Measurements from ENCODE around the gene GPR15. TPM values are rescaled to one million over a fixed set of nuclear protein-coding genes. Genes with fewer than 3 reads are reported as not detected.
A peak's percentile ranks its signal among the peaks of the same experiment; 100 is the strongest.

The GPR15 gene
- total RNA-seq, 2 experiments from 2014 or later, result 1.4 to 2.2 TPM

GRCh38 chr3:98532709-98533571 is 1.2 kb downstream of the GPR15 start:
- CTCF ChIA-PET, result interaction anchor here (0.7 to 1.9 kb wide), 7 partner anchors 7 to 63 kb away, joined by 3 to 7 read pairs (median 4); partner anchors contain the start of gene CLDND1
- Mint-ChIP-seq H3K36me3 (ENCODE audit: low read depth) (peaks cover 31% of the 10 kb centered on the region), H3K9me3 (no peaks in the 10 kb centered on the region), H3K27ac (peak overlapping the region; percentile 76), H3K27me3 (no peaks in the 10 kb centered on the region), H3K4me3 (peak overlapping the region; percentile 54), H3K4me1 (ENCODE audit: low read depth) (peaks cover 39% of the 10 kb centered on the region)
- POLR2A ChIA-PET, result interaction anchor here (0.8 to 13.1 kb wide), 6 partner anchors 9 to 32 kb away, joined by 3 to 204 read pairs (median 5); partner anchors contain the start of gene CLDND1
- intact Hi-C loops (cut with micrococcal nuclease), result no loop called here
- no peak for DNase-seq
- no peak for TF ChIP-seq CTCF (IDR thresholded peaks at IDR 0.05)
- no peak for ATAC-seq

GRCh38 chr3:98534168-98534567 is 2.4 kb downstream of the GPR15 start:
- CTCF ChIA-PET, result interaction anchor here (1.1 to 1.9 kb wide), 2 partner anchors 8 to 13 kb away, joined by 3 to 5 read pairs; no protein-coding TSS in a partner anchor
- Mint-ChIP-seq H3K4me3 (peak overlapping the region; percentile 54), H3K4me1 (ENCODE audit: low read depth) (peaks cover 45% of the 10 kb centered on the region), H3K27ac (peak overlapping the region; percentile 76), H3K9me3 (no peaks in the 10 kb centered on the region), H3K36me3 (ENCODE audit: low read depth) (peaks cover 32% of the 10 kb centered on the region), H3K27me3 (no peaks in the 10 kb centered on the region)
- ATAC-seq (no peak), DNase-seq (no peak)
- TF ChIP-seq CTCF (IDR thresholded peaks at IDR 0.05), result no peak
- POLR2A ChIA-PET, result interaction anchor here (1.1 to 13.1 kb wide), 4 partner anchors 11 to 29 kb away, joined by 4 to 204 read pairs (median 18); partner anchors contain the start of gene CLDND1
- intact Hi-C loops (cut with micrococcal nuclease), result no loop called here

- no peaks in the 10 kb centered on the region for H3K27me3 Mint-ChIP-seq
- no peak for TF ChIP-seq CTCF (IDR thresholded peaks at IDR 0.05)
- ATAC-seq (no peak), DNase-seq (no peak)
- peaks cover 46% of the 10 kb centered on the region for H3K4me1 Mint-ChIP-seq (ENCODE audit: low read depth)
- H3K4me3 Mint-ChIP-seq, result peak overlapping the region; percentile 49
- no peaks in the 10 kb centered on the region for H3K9me3 Mint-ChIP-seq
- H3K36me3 Mint-ChIP-seq (ENCODE audit: low read depth), result peaks cover 32% of the 10 kb centered on the region
- ChIA-PET POLR2A (interaction anchor here (1.1 to 13.1 kb wide), 4 partner anchors 12 to 29 kb away, joined by 4 to 204 read pairs (median 18); partner anchors contain the start of gene CLDND1), CTCF (interaction anchor here (1.9 kb wide), 1 partner anchor 9 kb away, joined by 5 read pairs; no protein-coding TSS in a partner anchor)
- H3K27ac Mint-ChIP-seq, result no peak overlapping the region
- intact Hi-C loops (cut with micrococcal nuclease), result no loop called here
These were observed 3.0 kb downstream of the GPR15 start for GRCh38 chr3:98534734-98535133.

- ATAC-seq, result peak; percentile 78
- H3K4me3 Mint-ChIP-seq, result peak overlapping the region; percentile 57
- ChIA-PET CTCF (interaction anchor here (0.8 to 3.1 kb wide), 12 partner anchors 11 to 207 kb away, joined by 3 to 10 read pairs (median 4); partner anchors contain the start of gene CLDND1), POLR2A (interaction anchor here (0.8 to 13.1 kb wide), 8 partner anchors 11 to 36 kb away, joined by 3 to 204 read pairs (median 10); partner anchors contain the start of gene CLDND1)
- DNase-seq, result no peak
- peaks cover 22% of the 10 kb centered on the region for H3K36me3 Mint-ChIP-seq (ENCODE audit: low read depth)
- no peak for TF ChIP-seq CTCF (IDR thresholded peaks at IDR 0.05)
- no peaks in the 10 kb centered on the region for H3K9me3 Mint-ChIP-seq
- H3K27me3 Mint-ChIP-seq, result no peaks in the 10 kb centered on the region
- peak overlapping the region; percentile 88 for H3K27ac Mint-ChIP-seq
- intact Hi-C loops (cut with micrococcal nuclease), result loop anchor here (1.0 kb wide), 1 partner anchor 28 kb away; no protein-coding TSS in a partner anchor
- peaks cover 51% of the 10 kb centered on the region for H3K4me1 Mint-ChIP-seq (ENCODE audit: low read depth)
These were observed 4.8 kb downstream of the GPR15 start for GRCh38 chr3:98536456-98537017.

Data from activated CD8-positive, alpha-beta T cell treated with anti-CD3 and anti-CD28 coated beads for 36 hours (primary cell).